SK-N-SH (cell line): ENCODE measurements around the gene NT5M. TPM values are rescaled to one million over a fixed set of nuclear protein-coding genes. Genes with fewer than 3 reads are reported as not detected.

Experiments used
- CTCF ChIA-PET: fragments of 300-600, 350-600 bp; formaldehyde crosslinking; extraction: SDS; loops from one replicate; lab custom pipeline; 2021; lab: Yijun Ruan, JAX
- POLR2A ChIA-PET: fragments of 350-600 bp; sonication (Branson Sonifier 250); formaldehyde crosslinking; extraction: SDS; loops from one replicate; lab custom pipeline; 2020; ENCODE audit warnings: antibody characterized with exemption, inconsistent platforms; lab: Yijun Ruan, JAX
- DNase-seq: peaks from one replicate; pipeline ENCODE4 v3.0.0; 2012
- H2AFZ ChIP-seq: fragments of 200-600 bp; sonication (generic); 2 replicates; pipeline ENCODE4 v1.8.1; 2016; ENCODE audit warnings: antibody characterized with exemption, mild to moderate bottlenecking, low read depth
- H3F3A ChIP-seq: fragments of 200-600 bp; sonication (generic); replicated peaks from 2 replicates; pipeline ENCODE3; 2016; ENCODE audit warnings: antibody characterized with exemption, mild to moderate bottlenecking; ENCODE audit not compliant: insufficient read depth
- H3K27ac ChIP-seq, 2 experiments: fragments of 200-500 bp in 1 of 2; fragments of 200-600 bp in 1 of 2; sonication (Bioruptor generic) in 1 of 2; sonication (generic), shearing (Covaris generic) in 1 of 2; 2 replicates each; pipeline versions ENCODE4 v1.5.1 to v1.6.1; 2014 to 2016; ENCODE audit warnings: low read depth in 2 of 2, inconsistent platforms in 1 of 2, low read length in 1 of 2, mild to moderate bottlenecking in 1 of 2, mixed read lengths in 1 of 2
- H3K27me3 ChIP-seq: fragments of 200-600 bp; sonication (generic), shearing (Covaris generic); 2 replicates; pipeline ENCODE4 v1.6.1; 2016; ENCODE audit warnings: mixed run types; ENCODE audit not compliant: insufficient read depth
- H3K36me3 ChIP-seq, 2 experiments: fragments of 200-500 bp in 1 of 2; fragments of 200-600 bp in 1 of 2; sonication (Bioruptor generic) in 1 of 2; sonication (generic) in 1 of 2; replicated peaks in 1 of 2; 2 replicates each; pipeline versions ENCODE3 to v1.5.1; 2014 to 2016; ENCODE audit warnings: low read length in 1 of 2, mild to moderate bottlenecking in 1 of 2; ENCODE audit not compliant: insufficient read depth in 2 of 2, control insufficient read depth in 1 of 2
- H3K4me1 ChIP-seq, 2 experiments: fragments of 200-500 bp in 1 of 2; fragments of 200-600 bp in 1 of 2; sonication (Bioruptor generic) in 1 of 2; sonication (generic), shearing (Covaris generic) in 1 of 2; 2 replicates each; pipeline versions ENCODE4 v1.5.1 to v1.6.1; 2014 to 2016; ENCODE audit warnings: low read depth in 1 of 2, low read length in 1 of 2, mixed run types in 1 of 2; ENCODE audit not compliant: insufficient read depth in 2 of 2, control insufficient read depth in 1 of 2
- H3K4me2 ChIP-seq: fragments of 200-600 bp; sonication (generic), shearing (Covaris generic); 2 replicates; pipeline ENCODE4 v1.6.1; 2017; ENCODE audit warnings: mixed run types
- H3K4me3 ChIP-seq, 2 experiments: fragments of 200-500 bp in 1 of 2; fragments of 200-600 bp in 1 of 2; sonication (Bioruptor generic) in 1 of 2; sonication (generic), shearing (Covaris generic) in 1 of 2; 2 replicates each; pipeline versions ENCODE4 v1.5.1 to v1.8.1; 2014 to 2016; ENCODE audit warnings: low read depth in 2 of 2, inconsistent platforms in 1 of 2, low read length in 1 of 2, mild to moderate bottlenecking in 1 of 2, mixed read lengths in 1 of 2, moderate library complexity in 1 of 2
- H3K79me2 ChIP-seq: fragments of 200-600 bp; sonication (generic); 2 replicates; pipeline ENCODE4 v1.8.1; 2017; ENCODE audit warnings: mild to moderate bottlenecking; ENCODE audit not compliant: insufficient read depth
- H3K9ac ChIP-seq: fragments of 200-600 bp; sonication (generic); 2 replicates; pipeline ENCODE4 v1.6.1; 2017; ENCODE audit warnings: mixed run types
- H3K9me2 ChIP-seq: fragments of 200-600 bp; sonication (generic); 2 replicates; pipeline ENCODE4 v1.6.1; 2017; ENCODE audit warnings: mixed run types
- H3K9me3 ChIP-seq: fragments of 200-600 bp; sonication (generic); 2 replicates; pipeline ENCODE4 v1.6.1; 2017; ENCODE audit warnings: mixed run types, mild to moderate bottlenecking, moderate library complexity
- H4K20me1 ChIP-seq: fragments of 200-600 bp; sonication (generic); 2 replicates; pipeline ENCODE4 v1.6.1; 2017; ENCODE audit warnings: mild to moderate bottlenecking, mixed run types; ENCODE audit not compliant: insufficient read depth
- CHD2 ChIP-seq: fragments of 150-350 bp; IDR thresholded peaks from 2 replicates; pipeline ENCODE4 v1.6.1; 2018; ENCODE audit warnings: low read length; ENCODE audit not compliant: partially characterized antibody
- EZH2phosphoT487 ChIP-seq: fragments of 200-600 bp; sonication (generic); IDR thresholded peaks from 2 replicates; pipeline ENCODE4 v1.6.1; 2017; ENCODE audit warnings: low read depth, mixed run types, mild to moderate bottlenecking, antibody characterized with exemption, moderate library complexity, borderline replicate concordance
- FOXJ3 ChIP-seq: sonication (generic); formaldehyde crosslinking; IDR thresholded peaks from 2 replicates; pipeline ENCODE4 v1.5.1; 2020; ENCODE audit warnings: mild to moderate bottlenecking, missing genetic modification reagents
- FOXM1 ChIP-seq: IDR thresholded peaks from 2 replicates; pipeline ENCODE4 v1.4.0; 2012; ENCODE audit warnings: low read depth, mild to moderate bottlenecking
- GABPA ChIP-seq: IDR thresholded peaks from 2 replicates; pipeline ENCODE4 v1.4.0; 2012; ENCODE audit warnings: low read depth, mild to moderate bottlenecking
- GATA2 ChIP-seq: sonication (generic); formaldehyde crosslinking; IDR thresholded peaks from 2 replicates; pipeline ENCODE4 v1.5.0; 2020; ENCODE audit warnings: mild to moderate bottlenecking, missing genetic modification reagents
- MAX ChIP-seq: IDR thresholded peaks from 2 replicates; pipeline ENCODE4 v1.4.0; 2012; ENCODE audit warnings: low read depth
- MXI1 ChIP-seq: IDR thresholded peaks from 2 replicates; pipeline ENCODE4 v1.6.1; 2012; ENCODE audit warnings: mild to moderate bottlenecking, low read depth, low read length, improper control_type of control experiment
- RCOR1 ChIP-seq: fragments of 150-350 bp; IDR thresholded peaks from 2 replicates; pipeline ENCODE4 v1.6.1; 2017; ENCODE audit warnings: antibody characterized with exemption, low read length
- RXRA ChIP-seq: IDR thresholded peaks from 2 replicates; pipeline ENCODE4 v1.4.0; 2012; ENCODE audit warnings: low read depth, mild to moderate bottlenecking, borderline replicate concordance
- TAF1 ChIP-seq: IDR thresholded peaks from 2 replicates; pipeline ENCODE4 v1.6.1; 2012; ENCODE audit warnings: low read depth, mild to moderate bottlenecking, low read length, moderate library complexity, borderline replicate concordance
- TEAD4 ChIP-seq: IDR thresholded peaks from 2 replicates; pipeline ENCODE4 v1.4.0; 2012; ENCODE audit warnings: mild to moderate bottlenecking, borderline replicate concordance; ENCODE audit not compliant: insufficient read depth
- USF2 ChIP-seq: fragments of 150-350 bp; IDR thresholded peaks from 2 replicates; pipeline ENCODE4 v1.6.1; 2017; ENCODE audit warnings: antibody characterized with exemption, low read length, low read depth, borderline replicate concordance
- WGBS: methylation state at CpG from one replicate; pipeline ENCODE4 v1.1.6; 2017; ENCODE audit warnings: low lambda C conversion rate; 5-methylcytosine and 5-hydroxymethylcytosine counted together
- polyA plus RNA-seq, 3 experiments: library from polyadenylated mRNA; depleted of rRNA; stranded (reverse); fragments of >200 nt; gene quantifications; 2 replicates each; pipeline ENCODE4 v1.2.3, GENCODE V29; 2012

The NT5M gene
- polyA plus RNA-seq, 1 of the 3 experiments (the other 2 are of a cell fraction): 3.9 TPM

DNA sequence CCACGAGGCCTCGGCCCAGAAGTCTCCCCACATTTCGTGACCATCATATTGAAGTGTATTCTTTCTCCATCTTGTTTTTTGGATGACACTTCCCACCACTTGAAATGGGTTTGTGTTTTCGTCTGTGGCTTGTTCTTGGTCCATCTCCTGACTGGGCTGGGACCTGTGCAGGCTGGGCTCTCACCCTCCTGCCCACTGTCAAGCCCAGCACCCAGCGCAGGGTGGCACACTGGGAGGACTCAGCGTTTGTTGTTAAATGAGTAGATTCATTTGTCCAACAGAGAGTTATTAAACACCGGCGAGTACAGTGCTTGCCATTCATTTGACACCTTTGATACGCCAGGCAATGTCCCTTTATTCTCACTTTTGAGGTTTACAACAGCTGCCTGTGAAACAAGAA is 22.6 kb downstream of the NT5M start:
- ChIA-PET CTCF (interaction anchor here (1.0 kb wide), 1 partner anchor 9 kb away, joined by 3 read pairs; no protein-coding TSS in a partner anchor), POLR2A (interaction anchor here (0.5 kb wide), 1 partner anchor 128 kb away, joined by 7 read pairs; no protein-coding TSS in a partner anchor)
- Histone ChIP-seq H3F3A (no peaks in the 10 kb centered on the region), H3K9me3 (no peaks in the 10 kb centered on the region), H3K4me3 (no peak overlapping the region), H3K79me2 (no peaks in the 10 kb centered on the region), H2AFZ (no peak overlapping the region), H3K4me2 (no peak overlapping the region), H3K27me3 (no peaks in the 10 kb centered on the region), H3K9ac (no peak overlapping the region), H3K27ac (no peak overlapping the region), H3K9me2 (no peaks in the 10 kb centered on the region), H3K4me1 (no peaks in the 10 kb centered on the region), H3K36me3 (no peaks in the 10 kb centered on the region), H4K20me1 (no peaks in the 10 kb centered on the region)
- WGBS: 92% methylated on average over 9 of the region's 9 CpGs
- DNase-seq: no peak
- no peak for TF ChIP-seq GABPA
- TF ChIP-seq TAF1: no peak
- TF ChIP-seq RCOR1: no peak

GRCh38 chr17:17326275-17326875 is 23.2 kb downstream of the NT5M start:
- 92% methylated on average over 12 of the region's 13 CpGs for WGBS
- H3K4me2 ChIP-seq: no peak overlapping the region
- H3K27me3 ChIP-seq: no peaks in the 10 kb centered on the region
- H4K20me1 ChIP-seq: no peaks in the 10 kb centered on the region
- CTCF ChIA-PET: interaction anchor here (1.0 kb wide), 1 partner anchor 9 kb away, joined by 3 read pairs; no protein-coding TSS in a partner anchor
- no peak overlapping the region for H3K27ac ChIP-seq
- no peaks in the 10 kb centered on the region for H3K9me3 ChIP-seq
- POLR2A ChIA-PET: interaction anchor here (0.5 kb wide), 1 partner anchor 128 kb away, joined by 7 read pairs; no protein-coding TSS in a partner anchor
- H3K4me1 ChIP-seq: no peaks in the 10 kb centered on the region
- no peak overlapping the region for H2AFZ ChIP-seq
- no peaks in the 10 kb centered on the region for H3K36me3 ChIP-seq
- no peaks in the 10 kb centered on the region for H3K9me2 ChIP-seq
- no peaks in the 10 kb centered on the region for H3F3A ChIP-seq
- no peak overlapping the region for H3K9ac ChIP-seq
- no peak for DNase-seq
- H3K79me2 ChIP-seq: no peaks in the 10 kb centered on the region
- TF ChIP-seq USF2 (no peak), MAX (no peak), TEAD4 (no peak), MXI1 (no peak), GATA2 (CRISPR knock-in tag) (no peak), FOXM1 (no peak), CHD2 (no peak), EZH2phosphoT487 (no peak), FOXJ3 (CRISPR knock-in tag) (no peak), RXRA (no peak), GABPA (no peak)
- no peak overlapping the region for H3K4me3 ChIP-seq
